HG02798 (cell line): ENCODE data around the gene RASSF1.

Experiments used
- ATAC-seq: cut with Tn5 transposase; IDR thresholded peaks from one replicate; pipeline ENCODE4 v1.9.1; 2021; ENCODE audit warnings: mild to moderate bottlenecking; ENCODE audit not compliant: unreplicated experiment, poor library complexity

The RASSF1 gene

GRCh38 chr3:50369012-50369670 lies 28.5 kb upstream of the RASSF1 start:
- ATAC-seq, result no peak

- no peak for ATAC-seq
Measured at GRCh38 chr3:50365842-50366220, 25.2 kb upstream of the RASSF1 start.

- peak; percentile 83 for ATAC-seq
Measured at GRCh38 chr3:50365080-50365841, 24.6 kb upstream of the RASSF1 start.

- no peak for ATAC-seq
Measured at GRCh38 chr3:50364573-50365079, 24.0 kb upstream of the RASSF1 start.

GRCh38 chr3:50359760-50360110 lies 19.1 kb upstream of the RASSF1 start:
- peak; percentile 16 for ATAC-seq

- ATAC-seq, result peak; percentile 99
Measured at GRCh38 chr3:50358911-50359759, 18.5 kb upstream of the RASSF1 start, which contains the start of gene TMEM115. Gene TMEM115 (minus strand): TSS chr3:50359521. CDS start chr3:50359063, 458 bp downstream.

GRCh38 chr3:50358355-50358910 lies 17.8 kb upstream of the RASSF1 start:
- ATAC-seq, result no peak

- ATAC-seq, result no peak
Measured at GRCh38 chr3:50357481-50357880, 16.8 kb upstream of the RASSF1 start.

GRCh38 chr3:50356553-50356952 lies 15.9 kb upstream of the RASSF1 start:
- ATAC-seq, result no peak

- no peak for ATAC-seq
Measured at GRCh38 chr3:50355829-50356552, 15.4 kb upstream of the RASSF1 start.

- ATAC-seq, result no peak
Measured at GRCh38 chr3:50354850-50355249, 14.2 kb upstream of the RASSF1 start.

- ATAC-seq, result no peak
Measured at GRCh38 chr3:50354186-50354764, 13.6 kb upstream of the RASSF1 start.

GRCh38 chr3:50353245-50354004 lies 12.8 kb upstream of the RASSF1 start:
- ATAC-seq, result no peak

- no peak for ATAC-seq
Measured at GRCh38 chr3:50352781-50353180, 12.1 kb upstream of the RASSF1 start.

GRCh38 chr3:50351323-50351697 lies 10.7 kb upstream of the RASSF1 start:
- ATAC-seq, result no peak

- ATAC-seq, result peak; percentile 86
Measured at GRCh38 chr3:50350527-50351322, 10.1 kb upstream of the RASSF1 start, which contains the start of the genes CYB561D2 and NPRL2. Gene CYB561D2 (plus strand): TSS chr3:50350862. CDS start chr3:50351434, 572 bp downstream. Gene NPRL2 (minus strand): TSS chr3:50350775. CDS start chr3:50350652, 123 bp downstream.

GRCh38 chr3:50350213-50350526 lies 9.5 kb upstream of the RASSF1 start:
- ATAC-seq, result no peak
